HG02852 (cell line): Measurements from ENCODE around the gene ZNF486.
"Not testable (repeated sequence)": the region's sequence is repeated elsewhere in the genome, so short reads cannot be mapped to it uniquely, and the experiment has no call there.

Experiments used
- ATAC-seq: cut with Tn5 transposase; IDR thresholded peaks from one replicate; pipeline ENCODE4 v1.9.1; 2021; ENCODE audit warnings: mild to moderate bottlenecking, moderate library complexity; ENCODE audit not compliant: unreplicated experiment

Gene ZNF486

GRCh38 chr19:20221605-20222004 lies 54.6 kb downstream of the ZNF486 start:
- ATAC-seq = not testable (repeated sequence)

GRCh38 chr19:20233105-20233504 lies 66.1 kb downstream of the ZNF486 start:
- no peak for ATAC-seq

- ATAC-seq = no peak
Measured at GRCh38 chr19:20235156-20235555, 68.1 kb downstream of the ZNF486 start.

GRCh38 chr19:20237773-20238623 lies 71.0 kb downstream of the ZNF486 start:
- ATAC-seq = peak; percentile 92

GRCh38 chr19:20243629-20244028 lies 76.6 kb downstream of the ZNF486 start:
- ATAC-seq = no peak

- ATAC-seq = no peak
Measured at GRCh38 chr19:20244356-20244755, 77.3 kb downstream of the ZNF486 start.

GRCh38 chr19:20245309-20245708 lies 78.3 kb downstream of the ZNF486 start:
- ATAC-seq = no peak

GRCh38 chr19:20247016-20247683 lies 80.1 kb downstream of the ZNF486 start:
- no peak for ATAC-seq

- not testable (repeated sequence) for ATAC-seq
Measured at GRCh38 chr19:20248258-20248657, 81.2 kb downstream of the ZNF486 start.
